Astrocyte of the cerebellum (primary cell): ENCODE data around the gene AANAT.

ENCODE experiments used
- DNase-seq: peaks from one replicate; pipeline ENCODE4 v3.0.0-alpha.2; 2011; ENCODE audit warnings: low read depth
- H3K4me3 ChIP-seq: 2 replicates; pipeline ENCODE4 v1.5.1; 2011; ENCODE audit warnings: mild to moderate bottlenecking, low read depth, low read length, moderate library complexity
- in situ Hi-C: cut with HindIII; loops from 2 replicates; pipeline ENCODE4 v1.10.0; 2017; ENCODE audit warnings: low sequenced_read_pairs
- TF ChIP-seq, protein P1 (sequence below): IDR thresholded peaks from 2 replicates; pipeline ENCODE4 v1.5.1; 2012; ENCODE audit warnings: low read length, low read depth, moderate library complexity, mild to moderate bottlenecking; ENCODE audit errors: missing control alignments

Gene AANAT

DNA sequence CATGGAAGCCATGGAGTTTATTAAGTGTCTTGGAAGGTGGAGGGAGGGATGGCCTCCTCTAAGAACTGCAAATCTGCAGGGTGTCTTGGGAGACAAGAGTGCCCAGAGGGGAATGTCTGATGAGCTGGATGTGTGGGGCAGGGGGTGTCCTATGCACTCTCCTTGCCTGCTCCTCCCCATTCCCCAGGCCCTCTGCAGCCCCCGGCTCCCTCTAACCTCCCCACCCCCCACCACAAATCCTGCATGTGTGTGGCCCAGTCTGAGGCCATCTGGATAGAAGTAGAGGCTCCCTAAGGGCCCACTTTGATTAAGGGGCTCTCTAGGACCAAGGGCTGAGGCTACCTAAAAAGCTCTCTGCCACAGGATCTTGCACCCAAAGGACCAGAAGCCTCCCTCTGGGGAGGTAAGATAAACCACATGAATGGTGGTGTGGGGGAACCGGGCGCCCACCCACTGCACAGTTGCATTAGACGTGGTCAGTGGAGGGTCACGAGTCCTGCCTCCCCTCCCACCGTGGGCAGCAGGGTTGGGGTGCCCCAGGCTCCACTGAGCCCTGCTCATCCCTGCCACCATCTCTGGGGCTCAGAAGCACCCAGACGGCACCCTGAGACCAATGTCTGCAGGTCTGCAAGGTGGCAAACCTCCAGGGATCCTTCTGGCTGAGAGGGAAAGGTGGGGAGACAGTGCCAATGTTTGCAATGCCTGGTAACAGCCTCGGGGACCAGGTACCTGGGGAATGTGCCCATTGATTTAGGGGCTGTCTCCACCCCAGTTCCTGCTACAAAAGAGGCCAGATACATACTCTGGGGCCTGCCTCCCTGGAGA lies 618 bp downstream of the AANAT start:
- no peak overlapping the region for H3K4me3 ChIP-seq
- DNase-seq = no peak
- TF ChIP-seq, protein P1, sequence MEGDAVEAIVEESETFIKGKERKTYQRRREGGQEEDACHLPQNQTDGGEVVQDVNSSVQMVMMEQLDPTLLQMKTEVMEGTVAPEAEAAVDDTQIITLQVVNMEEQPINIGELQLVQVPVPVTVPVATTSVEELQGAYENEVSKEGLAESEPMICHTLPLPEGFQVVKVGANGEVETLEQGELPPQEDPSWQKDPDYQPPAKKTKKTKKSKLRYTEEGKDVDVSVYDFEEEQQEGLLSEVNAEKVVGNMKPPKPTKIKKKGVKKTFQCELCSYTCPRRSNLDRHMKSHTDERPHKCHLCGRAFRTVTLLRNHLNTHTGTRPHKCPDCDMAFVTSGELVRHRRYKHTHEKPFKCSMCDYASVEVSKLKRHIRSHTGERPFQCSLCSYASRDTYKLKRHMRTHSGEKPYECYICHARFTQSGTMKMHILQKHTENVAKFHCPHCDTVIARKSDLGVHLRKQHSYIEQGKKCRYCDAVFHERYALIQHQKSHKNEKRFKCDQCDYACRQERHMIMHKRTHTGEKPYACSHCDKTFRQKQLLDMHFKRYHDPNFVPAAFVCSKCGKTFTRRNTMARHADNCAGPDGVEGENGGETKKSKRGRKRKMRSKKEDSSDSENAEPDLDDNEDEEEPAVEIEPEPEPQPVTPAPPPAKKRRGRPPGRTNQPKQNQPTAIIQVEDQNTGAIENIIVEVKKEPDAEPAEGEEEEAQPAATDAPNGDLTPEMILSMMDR = no peak
- in situ Hi-C loops = loop anchor here (5.0 to 25.0 kb wide), 2 partner anchors 39 to 169 kb away; partner anchors contain the start of gene ST6GALNAC1

DNA sequence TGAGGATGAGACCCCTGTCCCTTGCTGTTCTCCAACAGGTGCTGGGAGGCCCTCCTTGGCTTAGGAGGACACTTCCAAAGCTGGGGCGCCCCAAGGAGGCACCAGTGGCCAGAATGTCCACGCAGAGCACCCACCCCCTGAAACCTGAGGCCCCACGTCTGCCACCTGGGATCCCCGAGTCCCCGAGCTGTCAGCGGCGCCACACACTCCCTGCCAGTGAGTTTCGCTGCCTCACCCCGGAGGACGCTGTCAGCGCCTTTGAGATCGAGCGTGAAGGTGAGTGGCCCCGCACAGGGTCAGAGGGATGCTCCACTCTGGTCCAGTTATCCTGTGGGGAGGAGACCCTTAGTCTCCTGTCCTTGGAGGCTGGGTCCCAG lies 1.2 kb downstream of the AANAT start:
- no peak for DNase-seq
- H3K4me3 ChIP-seq = no peak overlapping the region
- TF ChIP-seq, protein P1 = no peak
- in situ Hi-C loops = loop anchor here (5.0 to 25.0 kb wide), 2 partner anchors 39 to 169 kb away; partner anchors contain the start of gene ST6GALNAC1

DNA sequence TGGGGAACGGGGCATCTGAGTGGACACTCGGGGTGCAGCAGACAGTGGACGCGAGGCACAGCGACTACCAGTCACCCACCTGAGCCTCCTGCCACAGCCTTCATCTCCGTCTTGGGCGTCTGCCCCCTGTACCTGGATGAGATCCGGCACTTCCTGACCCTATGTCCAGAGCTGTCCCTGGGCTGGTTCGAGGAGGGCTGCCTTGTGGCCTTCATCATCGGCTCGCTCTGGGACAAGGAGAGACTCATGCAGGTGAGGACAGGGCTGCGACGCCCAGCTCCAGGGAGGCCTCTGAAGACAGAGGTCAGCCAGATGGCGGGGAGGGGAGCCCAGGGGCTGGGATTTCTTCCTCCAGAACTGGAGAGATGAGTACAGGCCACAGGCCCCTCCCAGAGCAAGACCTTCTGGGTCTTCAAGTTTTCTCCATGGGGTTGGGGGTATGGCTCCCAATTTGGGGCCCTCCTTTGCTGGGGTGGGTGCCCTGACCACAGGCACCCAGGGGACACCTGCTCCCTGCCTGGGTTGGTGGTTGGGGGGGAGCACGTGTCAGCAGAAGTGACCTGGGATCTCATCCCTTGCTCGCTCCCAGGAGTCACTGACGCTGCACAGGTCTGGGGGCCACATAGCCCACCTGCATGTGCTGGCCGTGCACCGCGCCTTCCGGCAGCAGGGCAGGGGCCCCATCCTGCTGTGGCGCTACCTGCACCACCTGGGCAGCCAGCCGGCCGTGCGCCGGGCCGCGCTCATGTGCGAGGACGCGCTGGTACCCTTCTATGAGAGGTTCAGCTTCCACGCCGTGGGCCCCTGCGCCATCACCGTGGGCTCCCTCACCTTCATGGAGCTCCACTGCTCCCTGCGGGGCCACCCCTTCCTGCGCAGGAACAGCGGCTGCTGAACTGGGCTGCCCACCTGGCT lies 1.9 kb downstream of the AANAT start:
- DNase-seq = no peak
- TF ChIP-seq, protein P1 = no peak
- in situ Hi-C loops = loop anchor here (5.0 to 25.0 kb wide), 2 partner anchors 38 to 168 kb away; partner anchors contain the start of gene ST6GALNAC1
- no peak overlapping the region for H3K4me3 ChIP-seq

DNA sequence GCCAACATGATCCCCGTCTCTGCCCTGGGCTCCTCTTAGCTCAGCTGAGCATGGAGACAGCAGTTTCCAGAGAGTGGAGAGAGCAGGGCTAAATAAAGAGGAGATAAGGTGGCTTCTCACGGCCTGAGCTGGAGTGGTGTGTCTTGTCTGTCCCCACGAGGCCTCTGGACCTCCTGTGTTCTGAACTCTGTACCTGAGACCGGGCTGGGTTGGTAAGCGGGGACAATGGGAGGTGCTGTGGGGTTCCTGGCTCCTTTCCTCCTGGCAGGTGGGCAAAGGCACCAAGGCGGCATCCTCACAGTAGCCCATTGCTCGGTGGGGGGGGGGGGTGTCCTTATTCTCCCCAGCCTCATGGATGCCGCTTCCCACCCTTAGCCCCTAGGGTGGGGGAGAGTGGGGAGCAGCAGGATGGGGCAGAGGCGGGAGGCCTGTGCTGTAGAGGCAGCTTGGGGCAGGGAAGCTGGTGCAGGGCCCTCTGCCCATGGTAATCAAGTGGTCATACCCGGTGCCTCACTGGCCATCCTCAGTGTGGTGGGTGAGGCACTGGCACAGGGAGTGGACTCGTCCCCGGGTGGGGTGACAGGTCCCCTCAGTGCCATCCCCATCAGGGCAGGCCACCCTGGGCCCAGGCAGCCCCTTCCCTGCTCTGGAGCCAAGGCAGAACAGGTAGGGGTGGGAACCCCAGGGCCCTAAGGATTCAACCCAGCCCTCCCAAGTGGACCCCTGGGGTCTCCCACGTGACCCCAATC lies 2.8 kb downstream of the AANAT start:
- no peak for DNase-seq
- TF ChIP-seq, protein P1 = no peak
- in situ Hi-C loops = loop anchor here (5.0 to 25.0 kb wide), 2 partner anchors 37 to 167 kb away; partner anchors contain the start of gene ST6GALNAC1
- H3K4me3 ChIP-seq = no peak overlapping the region

DNA sequence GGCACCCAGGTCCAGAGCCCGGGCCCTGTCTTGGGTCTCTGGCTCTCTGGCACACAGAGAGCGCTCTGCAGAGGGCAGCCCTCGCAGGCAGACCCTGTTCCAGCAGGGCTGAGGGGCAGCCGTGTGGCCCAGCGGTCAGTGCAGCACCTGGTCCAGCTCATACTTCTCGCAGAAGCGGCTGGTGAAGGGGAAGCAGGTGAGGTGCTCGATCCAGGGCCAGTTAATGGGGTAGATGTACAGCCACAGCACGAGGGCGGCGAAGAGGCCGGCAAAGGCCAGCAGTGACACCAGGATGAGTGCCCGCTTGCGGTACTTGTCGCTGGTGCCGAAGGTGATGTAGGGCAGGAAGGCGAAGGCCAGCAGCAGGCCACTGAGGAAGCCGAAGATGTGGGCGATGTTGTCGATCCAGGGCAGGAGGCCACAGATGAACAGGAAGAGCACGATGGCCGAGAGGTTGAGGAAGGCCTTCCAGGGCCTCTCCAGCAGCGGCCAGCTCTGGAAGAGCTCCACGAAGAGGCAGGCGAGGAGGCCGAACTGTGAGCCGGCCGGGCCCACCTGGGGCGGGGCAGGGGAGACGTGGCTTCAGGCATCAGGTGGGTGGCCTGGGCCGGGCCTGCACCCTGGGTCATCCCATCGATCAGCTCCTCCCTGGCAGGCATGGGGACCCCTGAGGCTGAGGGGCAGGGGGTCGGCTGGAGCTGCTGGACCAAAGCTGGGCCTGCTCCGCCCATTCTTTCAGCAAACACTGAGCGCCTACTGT lies 4.3 kb downstream of the AANAT start:
- no peak overlapping the region for H3K4me3 ChIP-seq
- in situ Hi-C loops = loop anchor here (25.0 kb wide), 1 partner anchor 166 kb away; the partner anchor contains the start of gene ST6GALNAC1
- DNase-seq = no peak
- TF ChIP-seq, protein P1 = no peak
